Activated CD8-positive, alpha-beta T cell treated with anti-CD3 and anti-CD28 coated beads for 36 hours (primary cell): Measurements from ENCODE around the gene EHD4. TPM values are rescaled to one million over a fixed set of nuclear protein-coding genes. Genes with fewer than 3 reads are reported as not detected.

ENCODE experiments used
- ATAC-seq: fragments of 200-7000 bp; cut with Tn5 transposase; one replicate; pipeline ENCODE4 v1.10.0; 2021; ENCODE audit warnings: mild to moderate bottlenecking, moderate library complexity
- CTCF ChIA-PET: fragments of 350-600 bp; sonication (Branson Sonifier 250); formaldehyde crosslinking; loops from one replicate; lab custom pipeline; 2021; ENCODE audit warnings: antibody characterized with exemption; lab: Charles Lee
- POLR2A ChIA-PET: fragments of 350-600 bp; sonication (Branson Sonifier 250); formaldehyde crosslinking; loops from one replicate; lab custom pipeline; 2021; ENCODE audit warnings: antibody characterized with exemption; lab: Charles Lee
- DNase-seq: peaks from one replicate; pipeline ENCODE4 v3.0.0-alpha.2; 2020
- H3K27ac Mint-ChIP-seq: one replicate; pipeline ENCODE4 v1.8.0; 2021; ENCODE audit warnings: mild to moderate bottlenecking, mixed read lengths
- H3K27me3 Mint-ChIP-seq: one replicate; pipeline ENCODE4 v1.8.0; 2021; ENCODE audit warnings: mixed read lengths
- H3K36me3 Mint-ChIP-seq: one replicate; pipeline ENCODE4 v1.8.0; 2021; ENCODE audit warnings: low read depth, mixed read lengths
- H3K4me1 Mint-ChIP-seq: one replicate; pipeline ENCODE4 v1.8.0; 2021; ENCODE audit warnings: low read depth, mixed read lengths
- H3K4me3 Mint-ChIP-seq: one replicate; pipeline ENCODE4 v1.8.0; 2021; ENCODE audit warnings: mild to moderate bottlenecking, moderate library complexity, mixed read lengths
- H3K9me3 Mint-ChIP-seq: one replicate; pipeline ENCODE4 v1.8.0; 2021; ENCODE audit warnings: mixed read lengths
- CTCF ChIP-seq: fragments of 200-600 bp; IDR thresholded peaks from one replicate; pipeline ENCODE4 v1.8.0; 2022; ENCODE audit warnings: antibody characterized with exemption, mild to moderate bottlenecking
- intact Hi-C: fragments of 100-400 bp; cut with micrococcal nuclease; formaldehyde crosslinking; loops from one replicate; pipeline ENCODE4 v1.10.0; 2022
- total RNA-seq, 2 experiments: library from RNA; stranded (reverse); gene quantifications; one replicate each; pipeline ENCODE4 v1.2.3, GENCODE V29; 2021

The EHD4 gene
- total RNA-seq, 2 experiments from 2014 or later = 22.3 to 22.6 TPM

- peaks cover 8% of the 10 kb centered on the region for H3K27me3 Mint-ChIP-seq
- peaks cover 58% of the 10 kb centered on the region for H3K4me1 Mint-ChIP-seq
- DNase-seq = peak; percentile 69
- H3K36me3 Mint-ChIP-seq = peaks cover 12% of the 10 kb centered on the region
- no peak for ATAC-seq
- peak overlapping the region; percentile 86 for H3K4me3 Mint-ChIP-seq
- CTCF ChIA-PET = interaction anchor here (0.7 to 1.7 kb wide), 4 partner anchors 33 to 196 kb away, joined by 3 to 7 read pairs (median 4); partner anchors contain the start of gene MAPKBP1
- peak overlapping the region; percentile 85 for H3K27ac Mint-ChIP-seq
- TF ChIP-seq CTCF = no peak
- intact Hi-C loops = loop anchor here (2.0 kb wide), 1 partner anchor 33 kb away; no protein-coding TSS in a partner anchor
- no peaks in the 10 kb centered on the region for H3K9me3 Mint-ChIP-seq
- POLR2A ChIA-PET = interaction anchor here (1.0 to 4.5 kb wide), 5 partner anchors 10 to 145 kb away, joined by 3 to 44 read pairs (median 4); no protein-coding TSS in a partner anchor
Observed at GRCh38 chr15:41969851-41970431, 2.4 kb downstream of the EHD4 start.

- H3K27me3 Mint-ChIP-seq = no peaks in the 10 kb centered on the region
- H3K4me3 Mint-ChIP-seq = no peak overlapping the region
- no peak overlapping the region for H3K27ac Mint-ChIP-seq
- no peak for TF ChIP-seq CTCF
- H3K9me3 Mint-ChIP-seq = no peaks in the 10 kb centered on the region
- CTCF ChIA-PET = no interaction called here
- H3K4me1 Mint-ChIP-seq = peaks cover 55% of the 10 kb centered on the region
- POLR2A ChIA-PET = interaction anchor here (0.7 kb wide), 1 partner anchor 31 kb away, joined by 3 read pairs; no protein-coding TSS in a partner anchor
- peaks cover 12% of the 10 kb centered on the region for H3K36me3 Mint-ChIP-seq
- intact Hi-C loops = no loop called here
- no peak for DNase-seq
- ATAC-seq = no peak
Observed at GRCh38 chr15:41968701-41969100, 3.7 kb downstream of the EHD4 start.

GRCh38 chr15:41967506-41968206, 4.7 kb downstream of the EHD4 start:
- CTCF ChIA-PET = interaction anchor here (1.1 kb wide), 1 partner anchor 31 kb away, joined by 5 read pairs; no protein-coding TSS in a partner anchor
- peaks cover 49% of the 10 kb centered on the region for H3K4me1 Mint-ChIP-seq
- POLR2A ChIA-PET = interaction anchor here (0.5 to 1.9 kb wide), 2 partner anchors 31 to 44 kb away, joined by 3 to 5 read pairs; no protein-coding TSS in a partner anchor

GRCh38 chr15:41966920-41967465, 5.4 kb downstream of the EHD4 start:
- H3K9me3 Mint-ChIP-seq = no peaks in the 10 kb centered on the region
- no peak overlapping the region for H3K27ac Mint-ChIP-seq
- no peak overlapping the region for H3K4me3 Mint-ChIP-seq
- H3K4me1 Mint-ChIP-seq = peaks cover 52% of the 10 kb centered on the region
- ATAC-seq = no peak
- H3K27me3 Mint-ChIP-seq = no peaks in the 10 kb centered on the region
- intact Hi-C loops = no loop called here
- ChIA-PET CTCF (interaction anchor here (1.1 kb wide), 1 partner anchor 30 kb away, joined by 5 read pairs; no protein-coding TSS in a partner anchor), POLR2A (interaction anchor here (0.8 to 1.9 kb wide), 4 partner anchors 13 to 30 kb away, joined by 3 to 5 read pairs (median 4); no protein-coding TSS in a partner anchor)
- no peak for DNase-seq
- H3K36me3 Mint-ChIP-seq = peaks cover 19% of the 10 kb centered on the region
- no peak for TF ChIP-seq CTCF

More at GRCh38 chr15:41967506-41968206, 4.7 kb downstream of the EHD4 start:
- Mint-ChIP-seq H3K27me3 (no peaks in the 10 kb centered on the region), H3K36me3 (peaks cover 15% of the 10 kb centered on the region), H3K27ac (peak overlapping the region; percentile 40), H3K9me3 (no peaks in the 10 kb centered on the region), H3K4me3 (no peak overlapping the region)
- DNase-seq (no peak), ATAC-seq (no peak)
- intact Hi-C loops = no loop called here
- TF ChIP-seq CTCF = no peak
